NB4 (cell line): ENCODE results near the gene SORBS1.

ENCODE experiments used
- DNase-seq: peaks from one replicate; pipeline ENCODE4 v3.0.0; 2010; ENCODE audit warnings: low read depth
- H3K4me3 ChIP-seq: one replicate; pipeline ENCODE4 v1.5.1; 2011; ENCODE audit warnings: mild to moderate bottlenecking, low read depth, low read length, moderate library complexity
- MAX ChIP-seq: IDR thresholded peaks from 2 replicates; pipeline ENCODE4 v1.6.1; 2011; ENCODE audit warnings: low read depth, low read length
- MYC ChIP-seq: IDR thresholded peaks from 2 replicates; pipeline ENCODE4 v1.6.1; 2011; ENCODE audit warnings: low read depth, low read length
- POLR2A ChIP-seq: IDR thresholded peaks from 2 replicates; pipeline ENCODE4 v1.6.1; 2011; ENCODE audit warnings: mild to moderate bottlenecking; ENCODE audit not compliant: insufficient read length; ENCODE audit errors: extremely low read depth
- TF ChIP-seq, protein P1 (sequence below): IDR thresholded peaks from one replicate; pipeline ENCODE4 v1.5.1; 2012; ENCODE audit warnings: low read depth, low read length

SORBS1 gene

GRCh38 chr10:95571390-95571789, 10.2 kb upstream of the SORBS1 start:
- TF ChIP-seq MYC, result no peak
- TF ChIP-seq, protein P1, sequence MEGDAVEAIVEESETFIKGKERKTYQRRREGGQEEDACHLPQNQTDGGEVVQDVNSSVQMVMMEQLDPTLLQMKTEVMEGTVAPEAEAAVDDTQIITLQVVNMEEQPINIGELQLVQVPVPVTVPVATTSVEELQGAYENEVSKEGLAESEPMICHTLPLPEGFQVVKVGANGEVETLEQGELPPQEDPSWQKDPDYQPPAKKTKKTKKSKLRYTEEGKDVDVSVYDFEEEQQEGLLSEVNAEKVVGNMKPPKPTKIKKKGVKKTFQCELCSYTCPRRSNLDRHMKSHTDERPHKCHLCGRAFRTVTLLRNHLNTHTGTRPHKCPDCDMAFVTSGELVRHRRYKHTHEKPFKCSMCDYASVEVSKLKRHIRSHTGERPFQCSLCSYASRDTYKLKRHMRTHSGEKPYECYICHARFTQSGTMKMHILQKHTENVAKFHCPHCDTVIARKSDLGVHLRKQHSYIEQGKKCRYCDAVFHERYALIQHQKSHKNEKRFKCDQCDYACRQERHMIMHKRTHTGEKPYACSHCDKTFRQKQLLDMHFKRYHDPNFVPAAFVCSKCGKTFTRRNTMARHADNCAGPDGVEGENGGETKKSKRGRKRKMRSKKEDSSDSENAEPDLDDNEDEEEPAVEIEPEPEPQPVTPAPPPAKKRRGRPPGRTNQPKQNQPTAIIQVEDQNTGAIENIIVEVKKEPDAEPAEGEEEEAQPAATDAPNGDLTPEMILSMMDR, result no peak
- no peak for TF ChIP-seq MAX
- TF ChIP-seq POLR2A, result no peak
- no peak for DNase-seq
- H3K4me3 ChIP-seq, result no peak overlapping the region

DNA sequence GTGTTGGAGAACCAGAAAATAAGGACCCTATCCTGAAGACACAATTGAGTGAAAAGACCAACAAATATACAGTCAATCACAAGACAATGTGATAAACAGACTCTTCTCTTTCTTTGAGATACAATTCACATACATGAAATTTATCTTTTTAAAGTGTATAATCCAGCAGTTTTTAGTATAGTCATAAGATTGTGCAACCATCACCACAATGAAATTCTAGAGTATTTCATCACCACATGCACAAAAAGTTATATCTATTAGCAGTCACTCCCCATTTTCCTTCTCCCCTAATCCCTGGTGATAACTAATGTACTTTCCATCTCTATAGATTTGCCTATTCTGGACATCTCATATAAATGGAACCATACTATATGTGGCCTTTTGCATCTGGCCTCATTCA, 8.2 kb upstream of the SORBS1 start:
- no peak for DNase-seq
- no peak overlapping the region for H3K4me3 ChIP-seq
- TF ChIP-seq MAX, result no peak
- TF ChIP-seq POLR2A, result no peak
- no peak for TF ChIP-seq MYC
- TF ChIP-seq, protein P1, result no peak

DNA sequence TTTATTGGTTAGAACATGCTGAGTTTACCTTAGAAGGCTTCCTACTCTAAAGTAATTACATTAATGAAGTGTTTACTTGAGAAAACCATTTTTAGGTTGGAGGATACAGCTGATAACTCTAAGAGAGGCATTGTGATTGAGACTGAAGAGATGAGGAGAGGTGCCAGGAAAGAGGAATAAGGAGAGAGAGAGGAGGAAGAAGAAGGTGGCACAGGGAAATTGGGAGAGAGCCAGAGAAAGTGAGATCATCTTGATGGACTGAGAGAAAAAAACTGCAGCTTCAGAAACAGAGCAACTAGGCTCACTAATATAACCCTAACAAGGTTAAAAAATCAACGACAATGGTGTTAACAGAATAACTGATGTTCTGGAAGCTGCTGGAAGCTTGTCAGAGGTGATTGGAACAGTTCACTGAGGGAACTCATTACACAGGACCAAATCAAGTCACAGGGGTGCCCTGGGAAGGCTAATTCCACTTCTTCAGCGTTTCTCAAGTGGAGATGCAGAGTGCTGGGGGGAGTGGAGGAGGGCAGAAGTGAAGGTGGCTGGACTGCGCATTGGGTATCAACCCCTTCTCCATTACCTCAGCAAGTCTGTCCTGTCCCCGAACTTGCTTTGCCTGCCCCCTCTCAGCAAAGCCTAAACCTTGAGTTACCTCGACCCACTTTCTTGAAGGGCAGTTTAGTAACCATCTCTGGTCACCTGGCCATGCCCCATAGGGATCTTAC, 6.9 kb upstream of the SORBS1 start:
- H3K4me3 ChIP-seq, result no peak overlapping the region
- DNase-seq, result no peak
- TF ChIP-seq MAX (no peak), POLR2A (no peak)

DNA sequence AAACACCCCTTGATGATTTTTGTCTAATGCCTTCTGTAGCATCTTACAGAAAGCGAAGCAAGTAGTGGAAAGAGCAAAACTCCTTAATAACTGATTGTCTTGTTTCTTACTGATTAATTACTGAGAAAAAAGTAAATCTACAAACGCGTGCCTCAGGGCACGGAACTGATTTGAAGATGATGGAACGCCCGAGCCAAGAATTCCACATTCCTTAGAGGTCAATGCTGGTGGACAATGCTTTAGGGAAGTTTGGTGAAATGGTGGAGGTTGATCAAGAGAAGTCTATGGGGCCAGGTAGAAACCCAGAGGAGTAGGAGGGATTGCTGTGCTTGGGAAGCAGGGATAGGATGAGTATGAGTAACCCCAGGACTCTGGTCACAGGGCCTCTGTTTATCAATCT, 5.0 kb upstream of the SORBS1 start:
- no peak for DNase-seq
- no peak overlapping the region for H3K4me3 ChIP-seq
- TF ChIP-seq MAX (no peak), MYC (no peak), POLR2A (no peak)
- TF ChIP-seq, protein P1, result no peak

GRCh38 chr10:95565336-95565735, 4.2 kb upstream of the SORBS1 start:
- H3K4me3 ChIP-seq, result no peak overlapping the region
- no peak for TF ChIP-seq MAX
- TF ChIP-seq, protein P1, result no peak
- no peak for TF ChIP-seq POLR2A
- no peak for TF ChIP-seq MYC
- no peak for DNase-seq

- TF ChIP-seq MYC (no peak), MAX (no peak)
- TF ChIP-seq, protein P1, result no peak
- H3K4me3 ChIP-seq, result no peak overlapping the region
- no peak for DNase-seq
Observed at GRCh38 chr10:95564291-95564690, 3.1 kb upstream of the SORBS1 start.
